ENCODE measurements around the gene ABCB6.
A peak's percentile ranks its signal among the peaks of the same experiment; 100 is the strongest.

DNA sequence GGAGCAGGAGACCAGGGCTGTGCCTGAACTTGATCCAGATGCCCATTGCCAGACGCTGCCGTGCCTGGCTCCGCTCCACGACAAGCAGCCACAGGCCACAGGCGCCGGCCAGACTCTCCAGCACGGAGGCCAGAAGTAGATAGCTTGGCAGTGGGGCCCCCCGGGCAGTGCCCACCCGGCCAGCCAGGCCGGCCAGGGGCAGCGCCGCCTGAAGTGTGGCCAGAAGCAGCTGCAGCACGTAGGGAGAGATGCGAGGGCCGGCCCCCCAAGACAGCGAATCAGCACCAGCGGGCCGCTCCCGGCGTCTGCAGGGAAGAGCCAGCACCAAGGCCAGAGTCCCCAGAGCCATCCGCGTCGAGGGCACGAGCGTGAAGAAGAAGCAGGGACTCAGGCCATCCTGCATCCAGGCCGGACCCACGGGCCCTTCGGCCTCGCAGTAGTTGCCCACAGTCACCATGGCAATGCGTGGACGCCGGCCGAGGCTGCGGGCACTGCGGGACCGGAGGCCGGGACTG is 484 bp downstream of the ABCB6 start:
- TF ChIP-seq POLR2A (IDR thresholded peaks at IDR 0.05) (no peak), CTCF (IDR thresholded peaks at IDR 0.05) (peak in 2 of 6 experiments; percentile 3 to 14)

Measured in Peyer's patch (tissue), 4 donors.